DND-41 (cell line): ENCODE data around the gene PSD.

Source experiments
- EZH2 ChIP-seq: IDR thresholded peaks from 3 replicates; pipeline ENCODE4 v1.6.1; 2012; ENCODE audit warnings: borderline replicate concordance, low read depth, mild to moderate bottlenecking, moderate library complexity, low read length, inconsistent platforms; ENCODE audit not compliant: severe bottlenecking
- TF ChIP-seq, protein P1 (sequence below): IDR thresholded peaks from 2 replicates; pipeline ENCODE4 v1.5.1; 2012; ENCODE audit warnings: borderline replicate concordance, low read length, moderate library complexity, mild to moderate bottlenecking; ENCODE audit not compliant: poor library complexity, severe bottlenecking; ENCODE audit errors: extremely low read depth

DNA sequence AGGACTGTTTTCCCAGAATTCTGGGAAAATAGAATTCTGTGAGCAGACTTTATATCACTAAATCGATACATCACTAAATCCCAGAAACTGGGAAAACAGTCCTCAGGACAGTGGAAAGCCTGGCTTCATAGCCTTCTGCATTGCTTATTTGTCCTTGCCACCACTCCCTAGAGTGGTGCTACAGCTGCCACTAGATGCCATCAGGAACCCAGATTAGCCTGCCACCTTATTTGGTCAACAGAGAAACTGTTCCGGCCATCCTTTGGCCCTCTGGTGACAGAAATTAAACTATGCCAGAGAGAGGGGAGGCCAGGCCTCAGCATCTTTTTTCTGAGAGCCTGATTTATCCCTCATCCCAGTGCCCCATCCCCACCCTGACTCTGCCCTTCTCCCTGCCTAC is 42.7 kb downstream of the PSD start:
- TF ChIP-seq EZH2 = no peak
- TF ChIP-seq, protein P1, sequence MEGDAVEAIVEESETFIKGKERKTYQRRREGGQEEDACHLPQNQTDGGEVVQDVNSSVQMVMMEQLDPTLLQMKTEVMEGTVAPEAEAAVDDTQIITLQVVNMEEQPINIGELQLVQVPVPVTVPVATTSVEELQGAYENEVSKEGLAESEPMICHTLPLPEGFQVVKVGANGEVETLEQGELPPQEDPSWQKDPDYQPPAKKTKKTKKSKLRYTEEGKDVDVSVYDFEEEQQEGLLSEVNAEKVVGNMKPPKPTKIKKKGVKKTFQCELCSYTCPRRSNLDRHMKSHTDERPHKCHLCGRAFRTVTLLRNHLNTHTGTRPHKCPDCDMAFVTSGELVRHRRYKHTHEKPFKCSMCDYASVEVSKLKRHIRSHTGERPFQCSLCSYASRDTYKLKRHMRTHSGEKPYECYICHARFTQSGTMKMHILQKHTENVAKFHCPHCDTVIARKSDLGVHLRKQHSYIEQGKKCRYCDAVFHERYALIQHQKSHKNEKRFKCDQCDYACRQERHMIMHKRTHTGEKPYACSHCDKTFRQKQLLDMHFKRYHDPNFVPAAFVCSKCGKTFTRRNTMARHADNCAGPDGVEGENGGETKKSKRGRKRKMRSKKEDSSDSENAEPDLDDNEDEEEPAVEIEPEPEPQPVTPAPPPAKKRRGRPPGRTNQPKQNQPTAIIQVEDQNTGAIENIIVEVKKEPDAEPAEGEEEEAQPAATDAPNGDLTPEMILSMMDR = no peak
